ENCODE data around the gene SART3. TPM values are rescaled to one million over a fixed set of nuclear protein-coding genes. Genes with fewer than 3 reads are reported as not detected.

The SART3 gene
- total RNA-seq, 1 experiment from 2014 or later, result 89.4 TPM

GRCh38 chr12:108594323-108594903, 33.4 kb upstream of the SART3 start:
- no peaks in the 10 kb centered on the region for H3K27me3 ChIP-seq (ENCODE audit: insufficient read depth, low read length)
- H3K9me3 ChIP-seq (ENCODE audit: control insufficient read depth, low read depth, low read length), result no peaks in the 10 kb centered on the region
- no peak overlapping the region for H3K23ac ChIP-seq (ENCODE audit: insufficient read length, low read depth, low read length)
- no peak overlapping the region for H2BK12ac ChIP-seq (ENCODE audit: insufficient read length, low read depth, low read length)
- H3K27ac ChIP-seq (ENCODE audit: insufficient read length, low read depth, low read length), result no peak overlapping the region
- H4K91ac ChIP-seq (ENCODE audit: insufficient read length, low read depth, low read length), result no peak overlapping the region
- Mint-ChIP-seq H3K27me3 (ENCODE audit: low read depth) (peaks cover 2% of the 10 kb centered on the region; the same call in 1 of the 2 replicates), H3K36me3 (ENCODE audit: insufficient read depth in 1 of 3, low read depth in 3 of 3) (no peaks in the 10 kb centered on the region), H3K27ac (no peak overlapping the region), H3K9me3 (no peaks in the 10 kb centered on the region), H3K4me3 (no peak overlapping the region), H3K4me1 (peaks cover 8 to 20% of the 10 kb centered on the region in 2 experiments; a peak in 3 of 4 replicates)
- TF ChIP-seq CTCF (conservative IDR thresholded peaks at IDR 0.05), result no peak
- H3K23me2 ChIP-seq (ENCODE audit: insufficient read length, low read depth, low read length, poor library complexity, severe bottlenecking), result no peaks in the 10 kb centered on the region
- H4K20me1 ChIP-seq (ENCODE audit: control insufficient read depth, insufficient read depth, insufficient read length), result no peaks in the 10 kb centered on the region
- H4K8ac ChIP-seq (replicated peaks; ENCODE audit: insufficient read length, low read depth, low read length), result no peak overlapping the region
- no peaks in the 10 kb centered on the region for H3K79me2 ChIP-seq (ENCODE audit: insufficient read depth, low read length)
- H2BK120ac ChIP-seq (ENCODE audit: low read depth, low read length, poor library complexity, severe bottlenecking), result no peak overlapping the region
- H3K79me1 ChIP-seq (ENCODE audit: insufficient read depth, low read depth, low read length, poor library complexity, severe bottlenecking), result no peaks in the 10 kb centered on the region
- no peak overlapping the region for H3K14ac ChIP-seq (ENCODE audit: insufficient read depth, low read length)
- DNase-seq, result no peak
- no peak overlapping the region for H3T11ph ChIP-seq (ENCODE audit: low read length)
- no peak overlapping the region for H2BK20ac ChIP-seq (ENCODE audit: low read depth, low read length, poor library complexity, severe bottlenecking)
- no peak overlapping the region for H3K4me2 ChIP-seq (ENCODE audit: insufficient read depth, insufficient read length, low read length)
- no peak overlapping the region for H3K18ac ChIP-seq (ENCODE audit: insufficient read length, low read depth, low read length)
- H2BK15ac ChIP-seq (ENCODE audit: low read depth, low read length), result no peak overlapping the region
- H2BK5ac ChIP-seq (ENCODE audit: insufficient read length, low read length), result no peak overlapping the region
- no peak overlapping the region for H2AK5ac ChIP-seq (ENCODE audit: insufficient read length, low read length)
- no peak overlapping the region for H3K56ac ChIP-seq (ENCODE audit: insufficient read length, low read depth, low read length)
- H4K5ac ChIP-seq (ENCODE audit: insufficient read length, low read depth, low read length), result no peak overlapping the region
- no peak overlapping the region for H2AFZ ChIP-seq (ENCODE audit: low read length)
- H3K4ac ChIP-seq (ENCODE audit: low read depth, low read length), result no peak overlapping the region
- no peaks in the 10 kb centered on the region for H3K4me1 ChIP-seq (ENCODE audit: insufficient read depth, low read length)
- no CpG with 5 or more reads among the region's 10 CpGs for WGBS (ENCODE audit: extremely low coverage, insufficient read length, low lambda C conversion rate)
- H3K9ac ChIP-seq (ENCODE audit: extremely low read depth, insufficient read length, low read length), result no peak overlapping the region

Measured in H9 (cell line).